ENCODE measurements around the gene URM1. TPM values are rescaled to one million over a fixed set of nuclear protein-coding genes. Genes with fewer than 3 reads are reported as not detected.

Gene URM1
- total RNA-seq, 4 donors from 2014 or later: 30.2 to 37.6 (median 34.0) TPM

- peak in 1 of 2 donors; percentile 71 for DNase-seq (ENCODE audit: low spot score in 2 of 2)
- 18% methylated on average over 19 of the region's 75 CpGs for WGBS
- TF ChIP-seq EP300 (IDR thresholded peaks at IDR 0.05) (no peak), CTCF (IDR thresholded peaks at IDR 0.05) (no peak), POLR2A (IDR thresholded peaks at IDR 0.05) (no peak), POLR2AphosphoS5 (IDR thresholded peaks at IDR 0.05) (no peak)
Observed at GRCh38 chr9:128339761-128340690, 31.1 kb upstream of the URM1 start, which contains the start of gene SLC27A4. Gene SLC27A4 (plus strand): TSS chr9:128340527. CDS start chr9:128343133, 2,606 bp downstream.

DNA sequence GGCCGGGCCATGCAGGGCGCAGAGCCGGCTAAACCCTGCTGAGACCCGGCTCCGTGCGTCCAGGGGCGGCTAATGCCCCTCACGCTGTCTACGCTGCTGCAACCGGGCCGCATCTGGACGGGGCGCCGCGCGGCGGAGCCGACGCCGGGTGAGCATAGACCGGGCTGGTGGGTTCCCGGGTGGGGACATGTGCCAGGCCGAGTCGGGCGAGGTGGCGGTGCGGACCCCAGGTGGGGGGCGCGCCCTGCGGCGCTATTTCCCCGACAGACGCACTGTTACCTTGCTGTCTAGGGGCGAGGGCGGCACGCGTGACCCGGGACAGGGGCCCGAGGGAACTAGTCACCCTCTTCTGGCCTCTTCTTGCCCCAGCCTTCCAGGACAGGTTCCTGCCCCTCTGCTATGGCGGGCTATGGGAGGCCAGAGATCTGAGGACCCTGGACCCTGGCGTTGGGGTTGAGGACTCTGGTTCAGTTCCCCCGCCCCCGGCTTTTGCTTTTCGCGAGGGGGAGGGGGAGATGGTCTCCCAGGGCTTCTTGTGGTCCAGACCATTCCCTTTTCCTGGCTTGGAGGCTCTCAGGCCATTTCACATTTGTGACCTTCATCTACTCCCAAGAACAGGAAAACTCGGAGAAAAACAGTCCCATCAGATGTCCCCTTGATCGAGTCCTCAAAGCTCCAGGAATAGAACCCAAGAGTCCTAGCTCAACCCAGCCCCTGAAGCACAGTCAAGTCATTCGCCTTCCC is 30.3 kb upstream of the URM1 start:
- DNase-seq (ENCODE audit: low spot score in 2 of 2): peak in 1 of 2 donors; percentile 74
- Histone ChIP-seq H3K4me1 (peaks cover 18% of the 10 kb centered on the region), H3K9me3 (no peaks in the 10 kb centered on the region), H3K27ac (peak overlapping the region; percentile 75), H3K36me3 (peaks cover 33% of the 10 kb centered on the region), H3K4me3 (peak overlapping the region; percentile 70), H3K27me3 (no peaks in the 10 kb centered on the region)
- 5% methylated on average over 3 of the region's 48 CpGs for WGBS
- no peak for TF ChIP-seq CTCF (IDR thresholded peaks at IDR 0.05)
- no peak for TF ChIP-seq POLR2A (IDR thresholded peaks at IDR 0.05)
- TF ChIP-seq EP300 (IDR thresholded peaks at IDR 0.05): no peak
- no peak for TF ChIP-seq POLR2AphosphoS5 (IDR thresholded peaks at IDR 0.05)

More at GRCh38 chr9:128339761-128340690, 31.1 kb upstream of the URM1 start, which contains the start of gene SLC27A4:
- H3K36me3 ChIP-seq: peaks cover 24% of the 10 kb centered on the region
- no peaks in the 10 kb centered on the region for H3K27me3 ChIP-seq
- H3K4me3 ChIP-seq: peak within 1 kb of the TSS; percentile 70
- H3K27ac ChIP-seq: peak within 1 kb of the TSS; percentile 75
- H3K4me1 ChIP-seq: peaks cover 18% of the 10 kb centered on the region
- H3K9me3 ChIP-seq: no peaks in the 10 kb centered on the region

DNA sequence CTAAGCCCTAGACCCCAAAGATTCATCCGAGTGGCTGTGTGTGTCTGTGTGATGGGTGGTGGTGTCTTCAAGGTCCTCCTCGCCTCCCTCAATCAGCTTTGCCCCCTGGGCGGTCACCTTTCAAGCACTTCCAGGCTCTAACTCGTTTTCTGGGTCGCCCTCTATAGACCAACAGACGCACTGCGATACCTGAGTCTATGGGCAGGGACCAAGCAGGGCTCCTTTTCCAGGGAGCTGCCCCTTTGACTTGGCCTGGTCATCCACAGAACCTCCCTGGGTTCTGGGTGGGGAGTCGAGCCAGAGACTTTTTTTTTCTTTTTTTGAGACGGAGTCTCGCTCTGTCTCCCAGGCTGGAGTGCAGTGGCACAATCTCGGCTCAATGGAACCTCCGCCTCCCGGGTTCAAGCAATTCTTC is 29.7 kb upstream of the URM1 start:
- WGBS: 29% methylated on average over 13 of the region's 13 CpGs
- peaks cover 18% of the 10 kb centered on the region for H3K4me1 ChIP-seq
- H3K9me3 ChIP-seq: no peaks in the 10 kb centered on the region
- TF ChIP-seq CTCF (IDR thresholded peaks at IDR 0.05): peak; percentile 16 to 62
- TF ChIP-seq POLR2AphosphoS5 (IDR thresholded peaks at IDR 0.05): no peak
- no peak for TF ChIP-seq EP300 (IDR thresholded peaks at IDR 0.05)
- no peak for TF ChIP-seq POLR2A (IDR thresholded peaks at IDR 0.05)
- H3K36me3 ChIP-seq: peaks cover 38% of the 10 kb centered on the region
- H3K27me3 ChIP-seq: no peaks in the 10 kb centered on the region
- DNase-seq (ENCODE audit: low spot score in 2 of 2): no peak
- H3K27ac ChIP-seq: no peak overlapping the region
- H3K4me3 ChIP-seq: peak overlapping the region; percentile 70

GRCh38 chr9:128342971-128343680 is 28.0 kb upstream of the URM1 start:
- no peaks in the 10 kb centered on the region for H3K9me3 ChIP-seq
- H3K4me1 ChIP-seq: peaks cover 18% of the 10 kb centered on the region
- H3K4me3 ChIP-seq: no peak overlapping the region
- H3K36me3 ChIP-seq: peaks cover 55% of the 10 kb centered on the region
- no peak for TF ChIP-seq EP300 (IDR thresholded peaks at IDR 0.05)
- no peak for TF ChIP-seq POLR2A (IDR thresholded peaks at IDR 0.05)
- TF ChIP-seq CTCF (IDR thresholded peaks at IDR 0.05): no peak
- no peak for TF ChIP-seq POLR2AphosphoS5 (IDR thresholded peaks at IDR 0.05)
- DNase-seq (ENCODE audit: low spot score in 2 of 2): no peak
- no peak overlapping the region for H3K27ac ChIP-seq
- 94% methylated on average over 7 of the region's 8 CpGs for WGBS
- no peaks in the 10 kb centered on the region for H3K27me3 ChIP-seq
